Vagina (tissue), 2 donors: ENCODE results near the gene RASGRF2. TPM values are rescaled to one million over a fixed set of nuclear protein-coding genes. Genes with fewer than 3 reads are reported as not detected.

Source experiments
- DNase-seq, 2 donors: peaks; one replicate each; pipeline ENCODE4 v3.0.0-alpha.2; 2017; ENCODE audit errors: extremely low spot score in 2 of 2
- H3K27ac ChIP-seq: fragments of 200-600 bp; sonication (generic); one replicate; pipeline ENCODE4 v1.5.1; 2019
- H3K27me3 ChIP-seq: fragments of 200-600 bp; sonication (generic); one replicate; pipeline ENCODE4 v1.5.1; 2019
- H3K36me3 ChIP-seq, 2 donors: fragments of 200-600 bp; sonication (generic); one replicate each; pipeline ENCODE4 v1.5.1; 2017 to 2019
- H3K4me1 ChIP-seq: fragments of 200-600 bp; sonication (generic); one replicate; pipeline ENCODE4 v1.5.1; 2019
- H3K4me3 ChIP-seq, 2 donors: fragments of 200-600 bp; sonication (generic); 1 replicate in 1 of 2; 2 replicates in 1 of 2; pipeline ENCODE4 v1.5.1; 2016 to 2019
- H3K9me3 ChIP-seq: fragments of 200-600 bp; sonication (generic); one replicate; pipeline ENCODE4 v1.5.1; 2019
- POLR2A ChIP-seq, 2 donors: fragments of 450-650 bp; IDR thresholded peaks; one replicate each; pipeline ENCODE4 v1.6.1; 2017; ENCODE audit warnings: antibody characterized with exemption in 2 of 2, mild to moderate bottlenecking in 2 of 2, moderate library complexity in 2 of 2
- POLR2AphosphoS5 ChIP-seq, 2 donors: sonication (generic); formaldehyde crosslinking; IDR thresholded peaks; one replicate each; pipeline ENCODE4 v1.9.0; 2017; ENCODE audit warnings: antibody characterized with exemption in 2 of 2, mild to moderate bottlenecking in 2 of 2, low read depth in 1 of 2; ENCODE audit not compliant: insufficient read depth in 1 of 2
- intact Hi-C: fragments of 100-400 bp; cut with DNase I; formaldehyde crosslinking; loops from one replicate; pipeline ENCODE4 v1.15.1; 2023
- total RNA-seq: library from RNA; depleted of rRNA; stranded (reverse); fragments of >200 nt; gene quantifications from one replicate; pipeline ENCODE4 v1.2.3, GENCODE V29; 2016
- TF ChIP-seq, protein P1 (sequence below), 3 experiments: fragments of 450-650 bp in 2 of 3; fragments of 200-600 bp in 1 of 3; sonication (generic) in 1 of 3; IDR thresholded peaks; one replicate each; pipeline ENCODE4 v1.5.1; 2017 to 2019; ENCODE audit warnings: antibody characterized with exemption in 3 of 3, mild to moderate bottlenecking in 2 of 3, moderate library complexity in 2 of 3

Gene RASGRF2
- total RNA-seq, 1 donor from 2014 or later, result 8.8 TPM

DNA sequence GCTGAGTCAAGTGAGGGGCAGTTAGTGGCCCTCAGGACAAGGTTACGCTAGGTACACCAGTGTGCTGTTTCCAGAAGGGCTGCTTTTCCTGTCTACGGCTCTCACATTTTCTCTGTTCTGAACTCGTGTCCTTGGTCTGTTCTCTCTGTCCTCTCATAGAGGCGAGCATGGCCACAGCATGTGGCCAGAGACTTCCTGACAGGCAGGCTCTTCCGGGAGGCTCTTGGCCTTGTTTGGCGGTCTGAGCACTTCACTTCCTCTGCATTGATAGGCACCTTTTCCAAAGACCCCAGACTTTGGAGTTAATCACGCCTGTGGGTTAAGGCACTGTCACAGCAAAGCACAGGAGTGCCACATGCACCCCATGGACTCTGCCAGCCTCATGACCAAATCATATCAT is 274.1 kb downstream of the RASGRF2 start:
- peak overlapping the region; percentile 78 for H3K27ac ChIP-seq
- DNase-seq, result no peak
- peaks cover 34% of the 10 kb centered on the region for H3K4me1 ChIP-seq
- no peaks in the 10 kb centered on the region for H3K9me3 ChIP-seq
- no peaks in the 10 kb centered on the region for H3K36me3 ChIP-seq
- no peak overlapping the region for H3K4me3 ChIP-seq
- intact Hi-C loops, result no loop called here
- H3K27me3 ChIP-seq, result no peaks in the 10 kb centered on the region
- TF ChIP-seq POLR2AphosphoS5 (IDR thresholded peaks at IDR 0.05; ENCODE audit: insufficient read depth in 1 of 2, low read depth in 1 of 2) (no peak), POLR2A (IDR thresholded peaks at IDR 0.05) (no peak)
- TF ChIP-seq, protein P1, sequence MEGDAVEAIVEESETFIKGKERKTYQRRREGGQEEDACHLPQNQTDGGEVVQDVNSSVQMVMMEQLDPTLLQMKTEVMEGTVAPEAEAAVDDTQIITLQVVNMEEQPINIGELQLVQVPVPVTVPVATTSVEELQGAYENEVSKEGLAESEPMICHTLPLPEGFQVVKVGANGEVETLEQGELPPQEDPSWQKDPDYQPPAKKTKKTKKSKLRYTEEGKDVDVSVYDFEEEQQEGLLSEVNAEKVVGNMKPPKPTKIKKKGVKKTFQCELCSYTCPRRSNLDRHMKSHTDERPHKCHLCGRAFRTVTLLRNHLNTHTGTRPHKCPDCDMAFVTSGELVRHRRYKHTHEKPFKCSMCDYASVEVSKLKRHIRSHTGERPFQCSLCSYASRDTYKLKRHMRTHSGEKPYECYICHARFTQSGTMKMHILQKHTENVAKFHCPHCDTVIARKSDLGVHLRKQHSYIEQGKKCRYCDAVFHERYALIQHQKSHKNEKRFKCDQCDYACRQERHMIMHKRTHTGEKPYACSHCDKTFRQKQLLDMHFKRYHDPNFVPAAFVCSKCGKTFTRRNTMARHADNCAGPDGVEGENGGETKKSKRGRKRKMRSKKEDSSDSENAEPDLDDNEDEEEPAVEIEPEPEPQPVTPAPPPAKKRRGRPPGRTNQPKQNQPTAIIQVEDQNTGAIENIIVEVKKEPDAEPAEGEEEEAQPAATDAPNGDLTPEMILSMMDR (IDR thresholded peaks at IDR 0.05), result no peak

DNA sequence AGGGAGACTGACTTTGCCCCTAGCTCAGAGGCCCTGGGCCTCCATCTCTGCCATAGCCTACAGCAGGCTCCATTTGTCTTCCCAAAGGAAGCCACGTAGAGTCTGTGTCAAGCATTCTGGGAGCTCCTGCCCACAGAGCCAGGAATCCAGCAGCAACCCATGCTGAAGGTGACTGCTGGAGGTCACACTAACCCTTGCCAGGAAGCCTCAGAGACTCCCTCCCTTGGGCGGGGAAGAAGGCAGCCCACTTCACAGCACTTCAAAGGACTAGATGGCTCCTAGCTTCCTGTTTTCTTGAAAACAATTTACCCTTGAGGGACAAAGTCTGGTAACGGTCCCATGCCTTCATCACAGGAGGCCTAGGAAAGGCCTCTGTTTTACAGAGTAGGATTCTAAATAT is 274.6 kb downstream of the RASGRF2 start:
- H3K36me3 ChIP-seq, result no peaks in the 10 kb centered on the region
- H3K27me3 ChIP-seq, result no peaks in the 10 kb centered on the region
- H3K27ac ChIP-seq, result peak overlapping the region; percentile 78
- no peak overlapping the region for H3K4me3 ChIP-seq
- DNase-seq, result no peak
- TF ChIP-seq, protein P1 (IDR thresholded peaks at IDR 0.05), result no peak
- no peak for TF ChIP-seq POLR2A (IDR thresholded peaks at IDR 0.05)
- no peak for TF ChIP-seq POLR2AphosphoS5 (IDR thresholded peaks at IDR 0.05; ENCODE audit: insufficient read depth in 1 of 2, low read depth in 1 of 2)
- peaks cover 39% of the 10 kb centered on the region for H3K4me1 ChIP-seq
- intact Hi-C loops, result no loop called here
- H3K9me3 ChIP-seq, result no peaks in the 10 kb centered on the region

DNA sequence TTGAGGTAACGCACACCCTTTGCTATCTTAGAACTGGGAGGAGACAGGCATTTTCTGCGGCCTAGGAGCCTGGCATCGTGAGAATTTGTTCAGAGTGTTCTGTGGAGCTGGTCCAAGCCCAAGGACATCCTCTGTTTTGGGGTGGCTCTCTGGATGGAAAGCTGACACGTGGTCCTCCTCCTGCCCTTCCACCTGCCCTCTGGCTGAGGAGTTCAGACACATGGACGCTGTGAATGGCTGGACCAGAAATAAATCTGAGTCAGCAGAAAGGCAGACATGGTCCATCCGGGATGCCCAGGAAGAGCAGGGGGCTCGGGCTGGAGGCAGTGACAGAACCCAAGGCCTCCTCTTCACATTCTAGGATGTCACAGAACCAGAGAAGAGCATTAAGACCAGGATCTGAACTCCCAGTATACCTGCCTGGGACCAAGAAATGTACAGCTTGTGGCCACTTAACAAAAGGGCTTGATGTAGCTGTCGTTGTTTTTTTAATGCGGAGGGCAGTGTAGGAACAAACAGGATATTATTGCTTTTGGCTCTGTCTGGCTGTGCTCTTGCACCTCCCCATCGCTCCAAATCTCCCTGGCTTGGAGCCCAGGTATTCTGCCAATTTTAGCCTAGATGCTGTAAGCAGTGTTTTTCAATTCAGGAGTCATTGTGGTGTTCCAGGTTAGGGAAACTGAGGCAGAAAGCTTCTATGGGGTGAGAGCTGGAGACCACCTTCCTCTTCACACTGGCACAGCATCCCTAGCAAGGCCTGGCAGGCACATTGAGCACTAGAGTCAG is 275.3 kb downstream of the RASGRF2 start:
- intact Hi-C loops, result no loop called here
- DNase-seq, result no peak
- peak overlapping the region; percentile 78 for H3K27ac ChIP-seq
- no peak overlapping the region for H3K4me3 ChIP-seq
- H3K9me3 ChIP-seq, result no peaks in the 10 kb centered on the region
- H3K4me1 ChIP-seq, result peaks cover 44% of the 10 kb centered on the region
- H3K36me3 ChIP-seq, result no peaks in the 10 kb centered on the region
- TF ChIP-seq POLR2A (IDR thresholded peaks at IDR 0.05) (no peak), POLR2AphosphoS5 (IDR thresholded peaks at IDR 0.05; ENCODE audit: insufficient read depth in 1 of 2, low read depth in 1 of 2) (no peak)
- TF ChIP-seq, protein P1 (IDR thresholded peaks at IDR 0.05), result no peak
- no peaks in the 10 kb centered on the region for H3K27me3 ChIP-seq

DNA sequence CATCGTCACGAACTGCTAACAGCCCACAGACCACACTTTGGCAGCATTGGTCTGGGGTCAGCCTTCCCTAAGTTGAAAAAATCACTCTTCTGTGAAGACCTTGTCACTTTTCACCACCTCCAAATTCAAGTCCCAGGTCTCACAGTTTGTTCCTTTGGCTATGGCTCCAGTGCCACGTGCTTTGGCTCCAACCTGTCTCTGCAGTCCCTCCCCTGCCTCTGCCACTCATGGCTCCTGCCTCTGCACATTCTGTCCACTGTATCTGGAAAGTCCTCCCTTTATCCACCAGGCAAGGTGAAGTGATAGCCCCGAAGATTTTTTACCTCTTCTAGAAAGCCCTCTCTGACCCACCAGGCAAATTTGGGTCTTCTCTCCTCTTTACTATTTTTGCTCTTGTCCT is 278.3 kb downstream of the RASGRF2 start:
- no peaks in the 10 kb centered on the region for H3K9me3 ChIP-seq
- H3K4me3 ChIP-seq, result no peak overlapping the region
- TF ChIP-seq POLR2AphosphoS5 (IDR thresholded peaks at IDR 0.05; ENCODE audit: insufficient read depth in 1 of 2, low read depth in 1 of 2) (no peak), POLR2A (IDR thresholded peaks at IDR 0.05) (no peak)
- H3K27me3 ChIP-seq, result no peaks in the 10 kb centered on the region
- DNase-seq, result no peak
- H3K36me3 ChIP-seq, result no peaks in the 10 kb centered on the region
- intact Hi-C loops, result no loop called here
- H3K4me1 ChIP-seq, result peaks cover 34% of the 10 kb centered on the region
- no peak overlapping the region for H3K27ac ChIP-seq

DNA sequence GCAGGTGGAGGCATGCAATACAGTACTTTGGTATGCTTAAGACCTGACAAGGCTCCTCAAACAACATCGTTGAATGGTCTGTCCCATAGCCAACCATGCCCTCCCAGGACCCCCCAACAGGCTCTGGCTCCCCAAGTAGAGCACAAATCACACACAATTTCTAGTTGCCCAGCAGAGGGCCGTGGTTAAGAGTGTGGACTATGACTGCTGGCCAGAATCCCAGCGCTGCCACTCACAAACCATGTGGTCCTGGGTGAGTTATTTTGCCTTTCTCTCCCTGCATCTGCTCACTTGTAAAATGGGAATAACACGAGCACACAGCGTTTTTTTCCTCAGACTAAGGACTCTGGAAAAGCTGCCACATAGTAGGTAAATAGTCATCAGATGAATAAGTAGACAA is 279.4 kb downstream of the RASGRF2 start:
- H3K27me3 ChIP-seq, result no peaks in the 10 kb centered on the region
- intact Hi-C loops, result no loop called here

More for the DNA sequence above, 279.4 kb downstream of the RASGRF2 start:
- no peak overlapping the region for H3K4me3 ChIP-seq
- H3K36me3 ChIP-seq, result no peaks in the 10 kb centered on the region
- no peak for DNase-seq
- TF ChIP-seq, protein P1 (IDR thresholded peaks at IDR 0.05), result no peak
- TF ChIP-seq POLR2A (IDR thresholded peaks at IDR 0.05), result no peak
- TF ChIP-seq POLR2AphosphoS5 (IDR thresholded peaks at IDR 0.05; ENCODE audit: insufficient read depth in 1 of 2, low read depth in 1 of 2), result no peak
- H3K4me1 ChIP-seq, result peaks cover 23% of the 10 kb centered on the region
- H3K9me3 ChIP-seq, result no peaks in the 10 kb centered on the region
- no peak overlapping the region for H3K27ac ChIP-seq
